CD4-positive, alpha-beta T cell treated with Interleukin-21 for 1 hour (primary cell): Measurements from ENCODE around the gene KRTAP12-4.
"Not testable (repeated sequence)": the region's sequence is repeated elsewhere in the genome, so short reads cannot be mapped to it uniquely, and the experiment has no call there.

Experiments used
- DNase-seq: peaks from one replicate; pipeline ENCODE4 v3.0.0-alpha.2; 2020

KRTAP12-4 gene

DNA sequence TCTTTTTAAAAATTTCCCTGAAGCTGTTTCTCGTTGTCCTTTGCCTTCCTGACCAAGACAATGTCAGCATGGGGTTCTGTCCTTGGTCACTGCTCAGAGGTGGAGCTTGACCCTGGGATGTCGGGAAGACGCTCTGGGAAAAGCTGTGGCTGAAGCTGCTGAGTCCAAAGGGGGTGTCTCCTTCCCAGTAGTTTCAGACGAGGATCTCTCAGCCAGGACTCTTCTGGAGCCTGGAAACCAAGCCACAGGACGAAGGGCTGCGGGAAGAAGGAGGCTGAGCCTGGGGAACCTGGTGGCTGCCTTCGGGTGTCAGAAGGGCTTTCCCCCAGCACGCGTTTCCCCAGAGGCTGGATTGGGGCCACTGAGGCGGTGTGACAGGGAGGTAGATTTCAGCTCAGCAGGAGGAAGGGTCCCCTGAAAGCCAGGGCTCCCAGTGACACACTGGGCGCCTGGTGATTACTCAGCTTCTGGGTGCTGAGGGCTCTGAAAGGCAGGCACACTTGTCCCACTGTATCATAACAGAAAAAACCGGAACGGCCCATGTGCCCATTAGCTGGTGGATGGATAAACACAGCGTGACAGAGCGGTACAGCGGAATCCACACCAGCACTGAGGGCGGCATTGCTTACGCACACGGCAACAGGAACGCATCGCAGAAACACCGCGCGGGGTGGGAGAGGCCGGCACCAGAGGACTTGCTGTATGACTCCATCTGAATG, 32.5 kb upstream of the KRTAP12-4 start:
- DNase-seq, result no peak

DNA sequence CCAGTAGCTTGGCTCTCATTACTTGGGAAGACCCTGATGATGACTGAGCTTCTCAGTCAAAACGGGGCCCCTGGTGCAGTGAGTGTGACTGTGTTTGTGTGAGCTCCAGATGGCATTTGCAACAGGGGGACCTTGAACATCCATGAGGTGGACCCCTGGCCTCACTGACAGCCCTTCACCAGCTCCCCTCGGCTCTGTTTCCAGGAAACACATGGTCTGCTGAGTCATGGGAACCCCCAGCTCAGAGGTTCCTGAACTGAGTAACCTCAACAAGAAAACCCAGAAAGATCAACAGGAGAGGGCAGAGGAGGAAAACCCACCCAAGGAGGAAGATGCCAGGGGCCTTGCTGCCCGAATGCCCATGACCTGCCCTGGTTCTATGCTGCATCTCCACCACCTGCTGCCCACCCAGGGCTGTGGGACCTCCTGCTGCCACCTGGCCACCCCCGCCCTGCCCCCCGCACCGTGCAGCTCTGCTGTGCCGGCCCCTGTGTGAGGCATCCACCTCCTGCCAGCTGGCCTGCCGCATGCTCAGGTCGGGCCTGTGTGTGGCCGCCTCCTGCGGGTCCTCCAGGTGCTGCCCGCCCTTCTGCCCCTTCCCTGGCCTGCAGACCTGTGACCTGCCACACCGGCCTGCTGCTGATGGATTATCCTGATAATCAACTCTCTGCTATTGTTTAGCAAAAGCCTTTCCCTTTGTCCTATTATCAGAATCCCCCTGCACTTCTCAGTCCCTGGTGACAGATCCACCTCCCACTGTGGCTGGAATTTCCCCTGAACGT, 31.7 kb upstream of the KRTAP12-4 start:
- no peak for DNase-seq

DNA sequence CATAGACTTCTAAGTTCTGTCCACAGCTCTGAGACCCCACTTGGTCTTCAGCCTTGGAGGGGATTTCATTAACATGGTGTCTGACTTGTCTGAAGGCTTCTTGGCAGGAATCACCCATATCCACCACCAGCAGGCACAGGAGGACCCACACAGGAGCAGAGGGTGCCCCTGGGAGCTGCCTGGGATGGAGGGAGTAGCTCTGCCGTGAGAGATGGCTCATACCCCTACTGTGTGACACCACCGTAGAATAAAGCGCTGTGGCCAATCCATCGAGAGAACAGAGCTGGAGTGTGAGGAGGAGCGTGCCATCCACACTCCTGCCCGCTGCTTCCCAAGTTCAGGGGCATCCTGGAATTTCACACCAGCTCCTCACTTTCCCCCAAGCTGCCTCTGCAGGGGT, 30.6 kb upstream of the KRTAP12-4 start:
- not testable (repeated sequence) for DNase-seq

DNA sequence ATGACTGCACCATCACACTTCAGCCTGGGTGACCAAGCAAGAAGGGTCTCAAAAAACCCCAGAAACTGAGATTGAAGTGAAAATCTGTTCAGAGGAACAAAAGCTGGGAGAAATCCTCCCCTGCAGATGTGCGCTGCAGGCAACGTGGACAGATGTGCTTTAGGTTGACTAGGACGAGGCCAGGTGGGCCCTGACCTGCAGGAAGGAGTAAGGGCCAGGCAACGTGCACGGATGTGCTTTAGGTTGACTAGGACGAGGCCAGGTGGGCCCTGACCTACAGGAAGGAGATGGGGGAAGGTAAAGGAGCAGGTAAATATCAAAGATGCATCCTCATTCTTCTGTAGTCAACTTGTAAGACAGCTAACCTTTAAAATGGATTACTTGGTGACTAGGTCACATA, 30.0 kb upstream of the KRTAP12-4 start:
- no peak for DNase-seq

DNA sequence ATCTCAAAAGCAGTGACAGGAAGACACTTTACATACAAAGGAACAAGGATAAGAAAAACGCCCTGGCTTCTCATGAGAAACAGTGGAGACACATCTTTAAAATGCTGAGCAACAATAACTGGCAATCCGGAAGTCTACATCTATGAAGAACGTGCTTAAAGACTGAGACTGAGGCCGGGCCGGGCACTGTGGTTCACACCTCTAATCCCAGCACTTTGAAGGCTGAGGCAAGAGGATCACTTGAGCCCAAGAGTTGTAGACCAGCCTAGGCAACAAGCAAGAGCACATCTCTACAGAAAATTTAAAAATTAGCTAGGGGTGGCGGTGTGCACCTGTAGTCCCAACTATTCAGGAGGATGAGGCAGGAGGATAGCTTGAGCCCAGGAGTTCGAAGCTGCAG, 29.6 kb upstream of the KRTAP12-4 start:
- no peak for DNase-seq

DNA sequence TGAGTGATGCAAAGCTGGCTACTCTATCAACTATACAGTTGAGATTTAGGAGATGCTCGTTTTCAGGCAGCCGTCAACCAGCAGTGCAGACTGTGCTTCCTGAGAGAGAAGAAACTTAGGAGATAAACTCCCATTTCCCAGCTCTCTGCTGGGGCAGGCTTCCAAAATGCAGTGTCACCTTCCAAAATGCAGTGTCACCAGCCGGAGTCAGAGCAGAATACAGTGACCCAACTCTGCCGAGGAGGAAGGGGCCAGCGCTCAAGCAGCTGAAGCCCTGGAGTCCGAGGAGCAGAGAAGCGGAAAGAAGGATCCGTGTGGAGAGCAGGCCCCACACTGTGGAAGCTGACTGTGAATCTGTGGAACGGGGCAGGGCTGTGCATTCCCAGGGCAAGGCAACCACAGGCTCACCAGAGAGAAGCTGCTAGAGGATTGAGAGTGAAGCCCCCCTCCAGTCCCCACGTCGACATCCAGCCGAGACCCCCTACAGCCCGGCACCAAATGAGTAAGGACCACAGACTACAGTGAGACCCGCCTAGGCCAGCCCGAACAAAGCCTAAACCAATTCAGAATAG, 28.2 kb upstream of the KRTAP12-4 start:
- DNase-seq, result no peak

DNA sequence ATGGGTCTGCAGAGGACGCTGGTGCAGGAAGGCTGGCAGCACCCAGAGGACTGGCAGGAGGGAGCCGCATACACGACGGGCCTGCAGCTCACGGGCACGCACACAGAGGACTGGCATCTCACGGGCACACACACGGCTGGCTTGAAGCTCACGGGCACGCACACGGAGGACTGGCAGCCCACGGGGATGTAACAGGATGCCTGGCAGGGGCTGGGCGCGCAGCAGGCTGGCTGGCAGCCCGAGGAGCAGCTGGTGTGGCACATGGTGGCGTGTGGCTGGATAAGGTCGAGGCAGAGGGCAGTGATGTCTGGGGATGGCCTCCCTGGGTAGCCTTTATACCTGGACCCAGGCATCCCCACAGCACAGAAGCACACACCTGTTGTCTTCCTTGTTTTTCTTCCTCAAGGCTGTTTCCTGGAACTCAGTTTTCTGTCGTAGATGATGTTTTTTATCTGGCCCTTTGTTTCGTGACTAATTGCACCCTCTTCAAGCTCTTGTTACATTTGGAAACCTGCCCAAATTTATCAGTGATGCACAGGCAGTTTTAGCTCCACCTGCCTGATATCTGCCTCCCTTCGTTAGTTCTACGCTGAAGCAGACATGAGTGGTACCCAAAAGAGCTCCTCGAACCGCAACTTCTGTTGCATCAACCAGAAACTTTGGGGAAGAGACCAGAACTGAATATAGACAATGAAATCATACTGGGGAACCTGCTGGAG, 27.6 kb upstream of the KRTAP12-4 start, which contains the start of gene KRTAP12-1:
KRTAP12-1 (minus strand) TSS at position 303 of the 719 bp plus-strand sequence; CDS start at position 263, 40 bp downstream.
- no peak for DNase-seq

DNA sequence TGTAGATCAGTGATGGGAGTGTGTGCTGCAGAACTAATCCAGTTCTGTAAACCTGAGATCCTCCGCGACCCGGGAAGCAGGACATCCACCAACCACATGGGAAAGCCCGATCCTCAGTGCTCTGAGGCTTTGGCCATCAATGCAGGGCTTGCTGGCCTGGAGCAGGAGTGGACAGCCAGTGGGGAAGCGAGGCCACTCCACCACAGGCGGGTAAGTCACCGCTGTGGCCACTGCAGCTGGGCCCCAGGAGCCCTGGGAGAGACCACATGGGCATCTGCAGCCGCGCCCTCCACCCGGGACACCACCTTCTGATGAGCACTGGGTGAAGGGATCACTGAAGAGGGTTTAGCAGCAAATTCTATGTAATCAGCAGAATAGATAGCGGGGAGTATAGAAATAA, 26.7 kb upstream of the KRTAP12-4 start:
- DNase-seq, result no peak

DNA sequence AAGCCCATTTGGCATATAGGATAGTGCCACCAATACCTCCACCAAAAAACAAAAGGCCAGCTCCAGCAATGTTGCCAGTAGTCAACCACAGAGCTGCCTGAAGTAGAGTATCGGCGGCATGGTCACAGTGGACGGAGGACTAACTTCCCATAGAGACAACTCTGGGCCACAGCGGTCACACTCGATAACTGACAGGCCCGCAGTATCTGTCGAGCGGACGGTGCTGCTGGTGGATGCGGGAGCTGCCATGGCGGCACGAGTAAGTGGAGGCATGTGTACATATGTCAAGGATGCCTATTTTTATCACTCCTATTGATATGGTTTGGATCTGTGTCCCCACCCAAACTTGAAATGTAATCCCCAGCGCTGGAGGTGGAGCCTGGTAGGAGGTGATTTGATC, 23.4 kb upstream of the KRTAP12-4 start:
- no peak for DNase-seq

DNA sequence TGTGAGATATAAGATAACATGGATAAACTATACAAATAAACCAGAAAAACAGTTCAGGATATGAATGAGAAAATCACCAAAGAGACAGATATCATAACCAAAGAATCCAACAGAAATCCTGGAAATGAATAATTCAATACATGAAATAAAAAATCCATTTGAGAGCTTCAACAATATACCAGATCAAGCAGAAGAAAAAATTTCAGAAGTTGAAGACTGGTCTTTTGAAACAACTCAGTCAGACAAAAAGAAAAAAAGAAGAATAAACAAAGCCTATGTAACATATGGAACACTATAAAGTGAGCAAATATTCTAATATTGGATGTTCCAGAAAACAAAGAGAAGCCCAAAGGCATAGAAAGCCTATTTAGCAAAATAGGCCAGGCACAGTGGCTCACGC, 17.5 kb upstream of the KRTAP12-4 start:
- DNase-seq, result no peak

DNA sequence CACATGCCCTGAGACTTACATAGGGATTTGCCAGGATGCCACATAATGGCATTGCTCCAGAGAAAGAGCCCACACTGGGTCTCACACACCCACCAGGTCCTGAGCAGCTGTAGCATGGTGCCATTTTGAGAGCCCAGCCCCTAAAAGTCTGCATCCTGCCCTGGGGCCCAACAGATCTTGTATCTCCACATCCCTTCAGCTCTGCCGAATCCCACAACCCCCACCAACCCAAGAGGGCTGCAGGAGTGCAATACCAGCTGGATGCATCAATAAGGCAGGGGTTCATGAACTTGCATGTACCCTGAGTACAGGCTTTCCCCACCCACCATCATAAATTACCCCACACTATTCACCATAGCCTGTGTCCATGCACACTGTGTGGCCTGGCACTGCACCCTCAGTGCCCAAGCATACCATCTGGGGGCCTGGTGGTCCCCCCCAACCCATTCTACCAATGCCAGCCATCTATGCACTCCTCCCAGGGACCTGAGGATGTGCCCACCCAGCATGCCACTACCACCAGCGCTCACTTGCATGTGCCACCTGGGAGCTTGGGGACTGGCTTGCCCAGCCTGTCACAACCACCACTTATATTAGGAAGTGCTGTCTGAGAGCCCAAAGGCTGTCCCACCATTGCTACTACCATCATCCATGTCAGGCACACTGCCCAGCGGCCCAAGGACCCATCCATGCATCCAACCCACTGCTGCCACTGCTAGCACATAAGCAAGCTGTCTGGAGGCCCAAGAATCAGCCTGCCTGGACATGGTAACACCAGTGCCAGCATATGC, 16.4 kb upstream of the KRTAP12-4 start:
- no peak for DNase-seq

DNA sequence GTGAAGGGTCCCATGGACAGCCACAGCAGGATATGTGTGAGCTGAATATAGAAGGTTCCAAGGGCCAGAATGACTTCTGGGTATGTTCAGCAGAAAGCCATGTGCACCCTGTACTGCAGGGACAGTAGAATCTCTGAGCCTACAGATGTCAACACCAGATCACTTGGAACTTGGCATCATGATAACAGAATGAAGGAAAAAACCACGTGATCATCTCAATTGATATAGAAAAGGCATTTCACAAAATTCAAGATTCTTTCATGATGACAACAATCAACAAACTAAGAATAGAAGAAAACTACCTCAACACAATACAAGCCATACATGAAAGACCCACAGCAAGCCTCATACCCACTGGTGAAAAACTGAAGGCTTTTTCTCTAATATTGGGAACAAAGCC, 13.2 kb upstream of the KRTAP12-4 start:
- no peak for DNase-seq

DNA sequence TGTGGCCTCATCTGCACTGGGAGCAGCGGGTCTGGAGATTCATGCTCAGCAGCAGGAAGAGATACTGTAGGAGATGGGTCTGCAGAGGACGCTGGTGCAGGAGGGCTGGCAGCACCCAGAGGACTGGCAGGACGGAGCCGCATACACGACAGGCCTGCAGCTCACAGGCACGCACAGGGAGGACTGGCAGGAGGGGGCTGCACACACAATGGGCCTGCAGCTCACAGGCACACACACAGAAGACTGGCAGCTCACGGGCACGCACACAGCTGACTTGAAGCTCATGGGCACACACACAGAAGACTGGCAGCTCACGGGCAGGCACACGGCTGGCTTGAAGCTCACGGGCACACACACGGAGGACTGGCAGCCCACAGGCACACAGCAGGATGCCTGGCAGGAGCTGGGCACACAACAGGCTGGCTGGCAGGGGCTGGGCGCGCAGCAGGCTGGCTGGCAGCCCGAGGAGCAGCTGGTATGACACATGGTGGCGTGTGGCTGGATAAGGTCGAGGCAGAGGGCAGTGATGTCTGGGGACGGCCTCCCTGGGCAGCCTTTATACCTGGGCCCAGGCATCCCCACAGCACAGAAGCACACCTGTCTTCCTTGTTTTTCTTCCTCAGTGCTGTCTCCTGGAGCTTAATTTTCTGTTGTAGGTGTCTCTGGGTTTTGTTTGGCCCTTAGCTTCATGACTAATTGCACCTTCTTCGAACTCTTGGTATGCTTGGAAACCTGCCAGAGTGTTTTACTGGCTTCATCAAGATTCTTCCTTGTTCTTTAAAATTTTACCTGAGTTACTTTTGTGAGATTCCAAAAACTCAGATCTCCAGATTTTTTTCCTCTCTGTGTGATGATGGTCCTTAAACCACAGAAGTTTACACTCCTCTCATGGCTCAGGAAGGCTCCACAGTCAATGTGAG, 12.2 kb upstream of the KRTAP12-4 start, which contains the start of gene KRTAP12-2:
KRTAP12-2 (minus strand) TSS at position 527 of the 920 bp plus-strand sequence; CDS start at position 486, 41 bp downstream.
- no peak for DNase-seq

DNA sequence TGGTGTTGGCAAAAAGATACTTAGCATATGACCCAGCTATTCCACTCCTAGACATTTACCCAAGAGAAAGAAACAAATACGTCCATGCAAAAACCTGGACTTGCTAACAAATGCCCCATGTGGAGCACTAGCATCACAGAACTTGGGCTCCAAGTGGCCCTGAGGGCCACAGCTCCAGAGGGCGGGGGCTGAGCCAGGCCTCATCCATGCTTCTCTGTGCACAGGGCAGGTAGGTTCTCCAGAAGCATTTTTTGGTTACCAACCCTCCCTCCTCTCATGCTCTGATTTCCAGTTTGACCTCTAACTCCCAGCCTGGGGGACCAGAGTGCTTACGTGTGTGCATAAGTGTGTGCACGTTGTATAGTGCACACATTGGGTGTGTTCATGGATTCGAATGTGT, 10.2 kb upstream of the KRTAP12-4 start:
- DNase-seq, result no peak

DNA sequence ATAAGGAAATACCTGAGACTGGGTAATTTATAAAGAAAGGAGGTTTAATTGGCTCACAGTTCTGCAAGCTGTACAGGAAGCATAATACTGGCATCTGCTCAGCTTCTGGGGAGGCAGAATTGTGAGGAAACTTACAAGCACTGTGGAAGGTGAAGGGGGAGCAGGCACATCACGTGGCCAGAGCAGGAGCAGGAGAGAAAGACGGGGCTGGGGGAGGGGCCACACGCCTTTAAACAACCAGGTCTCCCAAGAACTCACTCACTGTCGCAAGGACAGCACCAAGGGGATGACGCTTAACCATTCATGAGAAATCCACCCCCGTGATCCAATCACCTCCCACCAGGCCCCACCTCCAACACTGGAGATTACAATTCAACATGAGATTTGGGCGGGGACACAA, 7.1 kb upstream of the KRTAP12-4 start:
- DNase-seq, result not testable (repeated sequence)

DNA sequence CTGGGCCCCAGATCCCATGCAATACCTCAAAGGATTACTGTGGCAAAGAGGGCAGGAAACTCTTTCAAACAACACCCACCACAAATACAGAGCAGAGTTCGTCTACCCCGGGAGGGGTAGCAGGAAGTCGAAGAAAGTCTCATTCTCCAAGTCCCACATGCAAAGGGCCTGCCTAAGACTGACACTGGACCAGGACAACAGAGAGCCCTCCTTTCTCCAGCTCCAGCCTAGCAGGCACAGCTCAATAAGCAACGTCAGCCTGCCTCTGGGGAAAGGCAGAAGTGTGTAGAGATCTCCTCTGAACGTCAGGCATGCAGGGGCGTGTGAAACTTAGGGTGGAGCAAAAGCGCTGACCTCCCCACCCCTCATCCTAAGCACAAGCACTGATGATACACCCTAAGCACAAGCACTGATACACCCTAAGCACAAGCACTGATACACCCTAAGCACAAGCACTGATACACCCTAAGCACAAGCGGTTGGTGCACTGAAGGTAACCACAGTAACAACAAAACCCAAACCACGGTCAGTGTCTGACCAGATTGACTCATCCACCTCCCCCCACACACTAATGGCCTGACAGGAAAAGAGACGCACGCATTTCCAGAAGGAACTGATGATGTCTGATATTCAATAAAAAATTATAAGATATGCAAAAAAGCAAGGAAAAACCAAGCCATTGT, 4.6 kb upstream of the KRTAP12-4 start:
- peak; percentile 38 for DNase-seq

DNA sequence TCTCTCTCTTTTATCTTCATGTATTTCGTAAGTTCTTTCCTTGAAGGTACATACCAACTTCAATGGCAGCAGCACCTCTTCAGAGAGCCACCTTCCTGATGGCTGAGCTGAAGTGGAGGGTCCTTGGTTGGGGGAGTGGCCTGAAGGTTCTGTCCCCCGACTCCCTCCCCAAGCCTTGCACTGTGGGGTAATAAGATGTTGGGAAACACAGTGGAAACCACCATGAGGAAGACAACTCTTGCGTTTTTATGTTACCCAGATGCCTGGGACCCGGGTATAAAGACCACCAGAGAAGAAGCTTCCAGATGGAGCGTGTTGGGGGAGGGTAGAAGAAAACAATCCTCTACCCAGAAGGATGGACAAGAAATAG, 4.1 kb upstream of the KRTAP12-4 start:
- no peak for DNase-seq

DNA sequence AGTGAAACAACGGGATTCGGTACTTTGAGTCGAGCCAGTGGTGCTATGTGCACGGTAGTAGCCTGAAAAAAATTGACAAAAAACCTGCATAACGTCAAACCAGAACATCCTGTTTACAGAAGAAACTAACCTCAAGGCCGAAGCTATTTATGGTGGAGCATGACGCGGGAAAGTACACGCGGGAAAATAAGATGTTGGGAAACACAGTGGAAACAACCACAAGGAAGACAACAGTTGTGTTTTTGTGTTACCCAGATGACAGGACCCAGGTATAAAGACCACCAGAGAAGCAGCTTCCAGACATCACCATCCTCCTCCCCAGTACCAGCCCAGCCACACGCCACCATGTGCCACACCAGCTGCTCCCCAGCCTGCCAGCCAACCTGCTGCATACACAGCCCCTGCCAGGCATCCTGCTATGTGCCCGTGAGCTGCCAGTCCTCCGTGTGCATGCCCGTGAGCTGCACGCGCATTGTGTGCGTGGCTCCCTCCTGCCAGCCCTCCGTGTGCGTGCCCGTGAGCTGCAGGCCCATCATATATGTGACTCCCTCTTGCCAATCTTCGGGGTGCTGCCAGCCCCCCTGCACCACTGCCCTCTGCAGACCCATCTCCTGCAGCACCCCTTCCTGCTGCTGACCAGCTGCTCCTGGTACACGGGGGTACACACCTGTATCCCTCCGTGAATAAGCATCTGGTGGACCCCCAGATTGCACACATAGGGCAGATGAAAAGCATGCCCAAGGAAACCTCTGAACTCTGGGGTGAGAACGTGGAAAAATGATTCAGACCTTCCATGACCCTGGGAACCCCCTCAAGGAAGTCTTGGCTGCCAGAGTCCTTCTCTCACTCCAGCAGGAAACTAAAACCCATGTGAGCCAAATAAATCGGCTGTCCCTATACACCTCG, 3.4 kb upstream of the KRTAP12-4 start, which contains the start of gene KRTAP12-3:
KRTAP12-3 (plus strand) TSS at position 298 of the 906 bp plus-strand sequence; CDS start at position 346, 48 bp downstream.
- DNase-seq, result peak; percentile 83

DNA sequence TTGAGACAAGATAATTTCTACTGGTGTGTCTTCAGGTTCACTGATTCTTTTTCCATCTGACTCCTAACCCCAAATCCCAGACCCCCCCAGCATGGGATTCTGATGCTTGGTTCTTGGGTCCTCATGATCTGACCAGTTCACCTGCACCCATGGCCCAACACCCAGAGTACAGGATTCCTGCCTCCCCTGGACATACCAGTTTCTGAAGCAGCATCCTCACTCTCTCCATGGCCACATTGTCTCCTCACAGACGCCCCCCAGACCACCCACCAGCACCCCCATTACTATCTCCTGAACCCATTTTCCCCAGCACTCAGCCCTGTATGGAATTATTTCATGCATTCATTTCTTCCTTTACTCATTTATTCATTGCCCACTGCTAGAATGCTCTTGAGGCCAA, 2.4 kb upstream of the KRTAP12-4 start:
- no peak for DNase-seq
